GM19023 (cell line): ENCODE data around the gene FARS2.
A peak's percentile ranks its signal among the peaks of the same experiment; 100 is the strongest.

Experiments
- ATAC-seq: cut with Tn5 transposase; IDR thresholded peaks from one replicate; pipeline ENCODE4 v1.9.1; 2021; ENCODE audit warnings: mild to moderate bottlenecking, moderate library complexity; ENCODE audit not compliant: unreplicated experiment

FARS2 gene

GRCh38 chr6:5459346-5459745 is 198.0 kb downstream of the FARS2 start:
- ATAC-seq, result no peak

GRCh38 chr6:5461365-5461764 is 200.1 kb downstream of the FARS2 start:
- ATAC-seq, result no peak

GRCh38 chr6:5462856-5463255 is 201.5 kb downstream of the FARS2 start:
- ATAC-seq, result no peak

- ATAC-seq, result no peak
Measured at GRCh38 chr6:5463690-5464089, 202.4 kb downstream of the FARS2 start.

GRCh38 chr6:5464099-5464885 is 203.0 kb downstream of the FARS2 start:
- ATAC-seq, result no peak

GRCh38 chr6:5466281-5467136 is 205.2 kb downstream of the FARS2 start:
- no peak for ATAC-seq

GRCh38 chr6:5468586-5468985 is 207.3 kb downstream of the FARS2 start:
- ATAC-seq, result no peak

- no peak for ATAC-seq
Measured at GRCh38 chr6:5469101-5469846, 208.0 kb downstream of the FARS2 start.

- ATAC-seq, result no peak
Measured at GRCh38 chr6:5471044-5471443, 209.7 kb downstream of the FARS2 start.

GRCh38 chr6:5471637-5472398 is 210.5 kb downstream of the FARS2 start:
- ATAC-seq, result no peak

- no peak for ATAC-seq
Measured at GRCh38 chr6:5472571-5472970, 211.3 kb downstream of the FARS2 start.

GRCh38 chr6:5475779-5476178 is 214.5 kb downstream of the FARS2 start:
- no peak for ATAC-seq

GRCh38 chr6:5478380-5478779 is 217.1 kb downstream of the FARS2 start:
- no peak for ATAC-seq

- ATAC-seq, result no peak
Measured at GRCh38 chr6:5481033-5481432, 219.7 kb downstream of the FARS2 start.

- ATAC-seq, result no peak
Measured at GRCh38 chr6:5481750-5482149, 220.4 kb downstream of the FARS2 start.

GRCh38 chr6:5482619-5483018 is 221.3 kb downstream of the FARS2 start:
- no peak for ATAC-seq

GRCh38 chr6:5484692-5485091 is 223.4 kb downstream of the FARS2 start:
- no peak for ATAC-seq

- peak; percentile 86 for ATAC-seq
Measured at GRCh38 chr6:5486214-5486613, 224.9 kb downstream of the FARS2 start.

GRCh38 chr6:5490501-5491069 is 229.3 kb downstream of the FARS2 start:
- no peak for ATAC-seq

GRCh38 chr6:5492356-5492755 is 231.0 kb downstream of the FARS2 start:
- ATAC-seq, result no peak
